22Rv1 (cell line): ENCODE results near the gene DMXL1.

Experiments
- H3K27ac ChIP-seq: fragments of 450-650 bp; 2 replicates; pipeline ENCODE4 v1.5.1; 2017
- ZFX ChIP-seq: fragments of 450-650 bp; IDR thresholded peaks from 2 replicates; pipeline ENCODE4 v1.6.1; 2017; ENCODE audit warnings: antibody characterized with exemption, borderline replicate concordance
- TF ChIP-seq, protein P1 (sequence below): fragments of 450-650 bp; IDR thresholded peaks from 2 replicates; pipeline ENCODE4 v1.5.1; 2017; ENCODE audit warnings: mild to moderate bottlenecking

Gene DMXL1

DNA sequence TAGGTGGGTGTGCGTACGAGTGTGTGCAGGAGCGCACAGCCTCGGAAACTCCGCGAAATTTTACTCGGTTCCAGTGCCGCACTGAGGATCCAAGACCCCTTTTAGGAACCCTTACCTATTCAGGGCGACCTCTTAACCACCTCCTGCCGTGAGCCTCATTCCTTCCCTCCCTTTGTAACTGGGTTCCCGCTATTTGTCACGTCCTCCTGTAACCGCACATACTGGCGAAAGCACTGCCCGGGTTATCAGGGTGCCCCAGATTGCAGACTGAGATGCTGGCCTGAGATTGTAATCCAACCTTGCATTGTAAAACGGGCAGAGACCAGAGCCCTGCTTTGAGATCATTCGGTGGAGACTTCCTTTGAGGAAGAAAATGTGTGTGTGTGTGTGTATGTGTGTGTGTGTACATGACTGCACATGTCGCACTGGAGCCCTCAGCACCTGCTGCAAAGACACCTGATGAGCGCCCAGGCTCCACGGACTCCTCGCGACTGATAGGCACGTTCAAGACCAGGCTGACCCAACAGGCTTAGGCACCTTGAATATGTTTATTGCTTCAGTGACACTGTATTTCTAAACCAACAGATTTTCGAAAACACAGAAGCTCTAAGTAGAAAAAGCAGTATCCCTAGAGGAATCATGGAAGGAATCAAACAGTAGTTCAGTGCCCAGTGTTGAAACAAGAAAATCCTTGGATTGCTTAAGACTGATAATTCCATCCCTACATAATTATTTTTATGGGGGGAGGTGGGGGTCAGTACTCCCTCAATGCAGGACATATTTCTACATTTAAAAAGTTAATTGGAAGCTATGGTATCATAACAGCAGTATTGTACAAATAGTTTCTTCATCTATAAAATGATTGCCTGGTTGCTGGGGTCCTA lies 198.4 kb downstream of the DMXL1 start:
- TF ChIP-seq, protein P1, sequence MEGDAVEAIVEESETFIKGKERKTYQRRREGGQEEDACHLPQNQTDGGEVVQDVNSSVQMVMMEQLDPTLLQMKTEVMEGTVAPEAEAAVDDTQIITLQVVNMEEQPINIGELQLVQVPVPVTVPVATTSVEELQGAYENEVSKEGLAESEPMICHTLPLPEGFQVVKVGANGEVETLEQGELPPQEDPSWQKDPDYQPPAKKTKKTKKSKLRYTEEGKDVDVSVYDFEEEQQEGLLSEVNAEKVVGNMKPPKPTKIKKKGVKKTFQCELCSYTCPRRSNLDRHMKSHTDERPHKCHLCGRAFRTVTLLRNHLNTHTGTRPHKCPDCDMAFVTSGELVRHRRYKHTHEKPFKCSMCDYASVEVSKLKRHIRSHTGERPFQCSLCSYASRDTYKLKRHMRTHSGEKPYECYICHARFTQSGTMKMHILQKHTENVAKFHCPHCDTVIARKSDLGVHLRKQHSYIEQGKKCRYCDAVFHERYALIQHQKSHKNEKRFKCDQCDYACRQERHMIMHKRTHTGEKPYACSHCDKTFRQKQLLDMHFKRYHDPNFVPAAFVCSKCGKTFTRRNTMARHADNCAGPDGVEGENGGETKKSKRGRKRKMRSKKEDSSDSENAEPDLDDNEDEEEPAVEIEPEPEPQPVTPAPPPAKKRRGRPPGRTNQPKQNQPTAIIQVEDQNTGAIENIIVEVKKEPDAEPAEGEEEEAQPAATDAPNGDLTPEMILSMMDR = no peak
- no peak for TF ChIP-seq ZFX
- peak overlapping the region; percentile 87 for H3K27ac ChIP-seq

DNA sequence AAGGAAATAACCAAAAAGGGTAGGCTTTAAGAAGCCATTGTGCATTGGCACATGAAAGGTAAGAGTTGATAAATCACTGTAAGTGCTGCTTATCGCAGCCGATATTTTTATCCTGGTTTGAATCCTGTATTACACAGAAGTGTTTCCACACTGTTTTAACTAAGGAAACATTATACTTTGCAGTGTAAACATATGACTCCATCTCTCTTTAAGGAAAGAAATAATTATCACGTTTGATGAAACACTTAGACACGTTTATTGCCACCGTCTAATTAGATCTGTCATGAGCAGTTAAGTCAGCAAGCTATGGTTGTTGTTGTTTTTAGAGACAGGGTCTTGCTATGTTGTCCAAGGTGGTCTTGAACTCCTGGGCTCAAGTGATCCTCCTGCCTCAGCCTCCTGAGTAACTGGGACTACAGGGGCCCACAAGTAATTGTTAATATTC lies 199.3 kb downstream of the DMXL1 start:
- TF ChIP-seq ZFX = no peak
- TF ChIP-seq, protein P1 = no peak
- H3K27ac ChIP-seq = no peak overlapping the region; the same call in 1 of the 2 replicates

DNA sequence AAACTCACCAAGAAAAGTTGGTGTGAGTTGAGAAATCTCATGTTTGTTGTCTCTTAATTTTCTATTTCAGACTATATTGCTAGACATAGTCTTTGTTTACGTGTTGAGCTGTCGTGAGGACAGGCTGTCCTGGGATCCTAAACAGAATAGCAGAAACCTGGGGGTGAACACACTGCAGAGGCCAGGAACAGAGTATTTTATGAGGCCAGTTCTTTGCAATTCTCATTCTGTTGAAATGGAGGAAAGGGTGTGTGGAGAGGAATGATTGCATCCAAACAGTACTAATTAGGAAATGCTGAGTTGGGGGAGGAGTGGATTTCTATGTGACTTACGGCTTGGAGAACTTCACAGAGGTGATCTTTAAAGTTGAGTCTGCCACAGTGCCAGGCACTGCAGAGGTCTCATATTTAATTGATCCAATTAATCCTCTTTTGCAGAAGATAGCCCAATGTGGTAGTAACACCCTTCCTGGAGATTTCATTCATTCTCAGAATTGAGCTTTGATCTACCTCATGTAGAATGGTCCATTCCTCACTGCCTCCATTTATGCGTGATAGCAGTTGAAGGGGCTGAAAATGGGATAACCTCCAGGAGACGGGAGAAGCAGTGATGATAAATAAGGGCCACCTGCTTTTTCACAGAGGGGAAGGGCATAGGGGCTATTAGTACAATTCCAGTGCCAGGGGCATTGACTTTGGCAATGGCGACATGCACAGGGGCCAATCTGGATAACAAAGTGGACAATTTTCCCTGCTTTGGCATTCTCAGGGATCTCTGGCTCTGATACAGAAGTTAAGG lies 200.3 kb downstream of the DMXL1 start:
- TF ChIP-seq, protein P1 = no peak
- no peak for TF ChIP-seq ZFX
- H3K27ac ChIP-seq = no peak overlapping the region

DNA sequence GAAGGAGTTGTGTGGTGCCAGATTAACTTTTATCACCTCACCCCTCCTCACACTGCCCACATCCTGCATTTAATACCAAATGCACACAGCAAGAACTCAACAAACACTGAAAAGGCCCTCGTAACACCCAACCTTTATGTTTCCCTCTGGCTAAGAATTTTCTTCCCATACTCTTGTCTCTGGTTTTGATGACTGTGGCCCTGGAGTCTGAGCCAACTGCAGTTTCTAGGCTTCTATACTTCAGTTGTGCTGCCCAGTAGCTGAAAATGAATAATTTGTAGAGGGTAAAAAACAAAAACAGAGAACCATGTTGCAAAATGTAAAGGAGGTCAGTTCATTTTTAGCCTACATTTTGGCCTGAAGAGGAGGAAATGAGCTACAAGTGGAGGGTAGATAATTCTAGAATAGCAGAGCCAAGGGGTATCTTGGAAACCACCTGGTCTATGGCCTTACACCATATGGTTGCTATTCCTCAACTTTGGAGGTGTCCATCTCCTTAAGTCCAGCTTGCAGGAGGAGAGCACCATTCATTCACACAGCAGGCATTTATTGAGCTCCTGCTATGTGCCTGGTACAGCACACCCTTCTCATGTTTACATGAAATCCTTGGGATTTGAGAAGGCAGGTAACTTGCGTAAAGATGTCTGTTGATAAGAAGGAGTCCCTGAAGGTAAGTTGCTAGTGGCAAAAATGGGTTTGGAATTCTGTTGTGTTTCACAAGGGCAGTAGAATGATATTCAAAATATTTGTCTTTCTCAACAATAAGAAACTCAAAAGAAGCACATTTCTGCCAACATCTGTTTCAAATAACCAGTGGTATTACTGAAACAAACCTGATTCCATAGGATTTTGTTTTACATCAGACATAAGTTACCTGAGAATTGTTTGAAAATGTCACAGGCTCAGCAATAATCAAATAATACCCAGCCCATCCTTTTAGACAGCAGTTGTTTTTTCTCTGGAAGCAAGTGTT lies 201.2 kb downstream of the DMXL1 start:
- H3K27ac ChIP-seq = no peak overlapping the region
- TF ChIP-seq, protein P1 = no peak
- no peak for TF ChIP-seq ZFX

DNA sequence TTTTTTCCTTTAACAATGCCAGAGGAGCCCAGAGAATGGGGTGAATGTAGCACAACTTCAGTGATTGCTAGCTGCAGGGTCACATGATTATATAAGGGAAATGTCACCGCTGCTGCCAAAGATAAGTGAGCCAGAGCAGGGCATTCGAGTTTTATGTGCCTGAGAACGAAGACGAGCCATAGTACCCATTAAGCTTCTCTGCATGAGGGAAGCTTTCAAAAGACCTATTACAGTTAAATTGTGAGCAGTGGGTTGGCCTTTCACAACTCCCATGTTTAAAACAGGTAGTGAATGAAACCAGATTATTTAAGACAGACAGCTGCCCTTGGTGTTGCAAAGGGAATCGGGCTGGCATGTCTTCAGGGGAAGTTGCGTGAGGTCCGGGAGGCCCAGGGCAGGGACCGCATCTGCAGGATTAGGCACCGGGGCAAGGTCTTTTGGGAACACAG lies 202.5 kb downstream of the DMXL1 start:
- no peak overlapping the region for H3K27ac ChIP-seq
- no peak for TF ChIP-seq ZFX
- TF ChIP-seq, protein P1 = no peak

DNA sequence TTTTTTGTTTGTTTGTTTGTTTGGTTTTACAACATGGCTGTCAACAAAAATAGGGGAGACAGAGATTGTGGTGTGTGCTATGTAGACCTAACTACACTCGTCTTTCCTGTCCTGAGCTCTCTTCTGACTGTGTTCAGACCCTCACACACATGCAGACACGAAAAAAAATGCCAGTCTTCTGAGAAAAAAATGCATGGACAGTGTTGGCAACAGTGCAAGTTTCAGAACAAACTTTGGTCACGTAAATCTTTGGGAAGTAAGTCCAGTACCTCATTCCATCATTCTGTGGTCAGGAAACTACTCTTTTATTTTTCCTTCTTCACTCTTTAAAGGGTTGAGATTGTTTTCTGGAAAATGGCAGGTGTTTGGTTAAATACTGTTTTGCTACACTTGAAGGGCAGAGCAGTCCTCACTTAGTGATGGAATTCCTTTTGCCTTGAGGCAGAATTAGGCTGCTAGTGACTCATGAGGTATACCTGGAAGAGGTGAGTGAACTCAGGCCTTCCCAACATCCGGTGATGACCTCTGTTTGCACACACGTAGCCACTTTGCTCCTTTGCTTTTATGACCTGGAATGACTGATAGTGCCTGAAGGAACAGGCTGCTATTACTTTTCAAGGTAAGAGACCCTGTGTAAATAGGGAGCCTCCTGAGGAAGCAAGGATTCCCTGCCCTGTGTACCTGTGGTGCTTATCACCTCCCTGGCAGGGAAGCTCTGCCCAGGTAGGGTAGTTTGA lies 203.3 kb downstream of the DMXL1 start:
- TF ChIP-seq, protein P1 = no peak
- TF ChIP-seq ZFX = no peak
- H3K27ac ChIP-seq = 0 out of 2 replicates have a peak overlapping the region, but pooled peaks have one; percentile 6
